Activated CD4-positive, alpha-beta T cell treated with anti-CD3 and anti-CD28 coated beads, Interleukin-2, amount 50 U/mL, for 4 hours (primary cell): ENCODE measurements around the gene ULK4.
"Not testable (repeated sequence)": the region's sequence is repeated elsewhere in the genome, so short reads cannot be mapped to it uniquely, and the experiment has no call there.

Experiments used
- DNase-seq, 2 experiments: peaks; one replicate each; pipeline ENCODE4 v3.0.0-alpha.2; 2020

ULK4 gene

DNA sequence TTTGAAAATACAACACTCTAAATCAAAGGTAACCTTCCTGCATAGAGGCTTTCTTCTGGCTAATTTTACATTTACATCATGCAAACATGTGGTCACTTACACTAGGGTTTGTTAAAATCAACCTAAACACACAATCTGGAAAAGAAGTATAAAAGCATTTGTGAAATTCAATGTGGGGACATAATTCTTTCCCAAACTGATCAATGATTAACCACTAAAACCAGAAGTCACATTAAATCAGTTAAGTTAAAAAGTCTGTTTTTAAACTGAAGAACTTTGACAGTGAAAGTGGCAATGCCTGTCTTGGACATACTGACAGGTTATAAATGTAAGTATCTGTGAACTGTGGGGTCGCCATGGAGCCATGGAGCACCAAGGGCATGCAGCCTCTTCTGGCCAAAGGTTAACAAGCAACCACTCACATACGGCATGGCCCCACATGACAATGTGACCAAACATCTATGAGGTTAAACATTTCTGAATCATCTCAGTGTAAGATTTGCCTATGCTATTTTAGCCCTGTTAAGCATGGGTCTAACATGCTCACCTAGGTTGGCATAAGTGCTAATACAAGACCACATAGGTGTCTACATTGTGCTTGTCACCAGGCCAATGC lies 484.4 kb downstream of the ULK4 start:
- no peak for DNase-seq

DNA sequence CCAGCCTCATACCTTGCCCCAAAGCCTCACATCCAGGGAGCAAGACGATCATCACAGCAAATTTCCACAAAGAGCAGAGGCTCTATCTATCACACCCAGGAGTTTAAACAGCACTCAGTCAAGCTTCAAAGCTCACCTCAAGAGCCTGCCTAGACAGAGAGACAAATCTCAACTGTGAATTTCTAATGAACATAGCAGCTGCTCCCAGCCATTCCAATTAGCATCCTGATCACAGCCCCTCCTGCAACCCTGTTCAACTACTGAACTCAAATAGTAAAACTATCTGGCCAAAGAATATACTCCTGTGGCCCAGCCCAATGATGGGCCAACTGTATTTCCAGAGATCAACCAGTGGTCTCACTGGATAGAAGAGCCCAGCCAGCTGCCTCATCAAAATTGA lies 492.8 kb downstream of the ULK4 start:
- no peak for DNase-seq

DNA sequence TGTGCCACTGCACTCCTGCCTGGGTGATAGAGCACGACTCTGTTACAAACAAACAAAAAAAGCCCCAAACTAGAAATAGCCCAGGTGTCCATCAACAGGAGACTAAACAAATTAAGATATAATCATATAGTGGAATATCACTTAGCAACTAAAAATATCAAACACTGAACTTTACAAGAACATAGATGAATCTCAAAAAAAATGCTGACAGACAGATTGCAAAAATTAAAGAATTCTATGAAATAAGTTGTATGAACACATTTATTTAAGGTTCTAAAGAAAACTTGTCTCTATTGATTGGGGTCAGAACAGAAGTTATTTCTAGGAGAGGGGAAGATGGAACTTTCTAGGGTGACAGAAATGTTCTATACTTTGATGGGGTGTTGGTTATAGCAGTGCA lies 494.4 kb downstream of the ULK4 start:
- DNase-seq = no peak

DNA sequence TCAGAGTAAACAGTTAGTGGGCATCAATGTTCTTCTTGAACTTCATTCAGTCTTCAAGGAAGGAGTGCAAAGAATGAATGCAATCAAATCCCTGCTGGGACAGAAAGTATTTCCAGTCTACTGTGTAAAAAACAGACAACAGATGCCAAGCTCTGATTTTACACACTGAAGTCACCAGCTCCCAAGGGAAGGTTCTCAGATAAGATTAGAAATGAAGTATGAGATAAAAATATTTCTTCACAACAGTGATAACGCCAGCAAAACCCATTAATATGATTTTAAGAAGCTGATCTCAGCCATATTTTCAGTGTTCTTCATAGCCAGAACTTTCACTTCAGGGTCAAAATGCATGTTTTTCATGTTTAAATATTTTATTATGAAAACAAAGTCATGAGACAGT lies 497.0 kb downstream of the ULK4 start:
- no peak for DNase-seq

GRCh38 chr3:41464401-41464800 lies 497.5 kb downstream of the ULK4 start:
- DNase-seq = no peak

- DNase-seq = no peak
Measured at GRCh38 chr3:41462103-41462691, 499.7 kb downstream of the ULK4 start.

GRCh38 chr3:41460736-41461135 lies 501.2 kb downstream of the ULK4 start:
- no peak for DNase-seq

- DNase-seq = no peak
Measured at GRCh38 chr3:41457176-41457575, 504.7 kb downstream of the ULK4 start.

GRCh38 chr3:41456162-41456561 lies 505.7 kb downstream of the ULK4 start:
- no peak for DNase-seq

GRCh38 chr3:41453618-41454017 lies 508.3 kb downstream of the ULK4 start:
- not testable (repeated sequence) for DNase-seq

- DNase-seq = no peak
Measured at GRCh38 chr3:41450416-41451231, 511.3 kb downstream of the ULK4 start.

DNA sequence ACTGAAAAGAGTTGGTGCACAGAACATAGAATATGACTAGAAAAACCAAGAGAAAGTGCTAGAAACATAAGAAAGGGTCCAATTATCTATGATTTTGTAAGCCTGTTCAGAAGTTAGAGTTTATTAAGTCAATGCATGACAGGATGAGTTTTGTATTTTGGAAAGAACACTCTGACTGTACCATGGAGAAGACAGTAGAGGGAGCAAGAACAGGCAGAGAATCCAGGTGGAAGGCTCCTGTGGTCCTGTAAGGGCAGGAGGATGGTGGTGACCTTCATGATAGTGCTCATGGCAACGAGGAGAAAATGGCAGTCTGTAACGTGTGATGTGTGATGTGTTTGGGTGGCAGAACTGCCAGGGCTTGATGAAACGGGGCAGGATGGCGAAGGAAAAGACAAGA lies 513.5 kb downstream of the ULK4 start:
- no peak for DNase-seq

DNA sequence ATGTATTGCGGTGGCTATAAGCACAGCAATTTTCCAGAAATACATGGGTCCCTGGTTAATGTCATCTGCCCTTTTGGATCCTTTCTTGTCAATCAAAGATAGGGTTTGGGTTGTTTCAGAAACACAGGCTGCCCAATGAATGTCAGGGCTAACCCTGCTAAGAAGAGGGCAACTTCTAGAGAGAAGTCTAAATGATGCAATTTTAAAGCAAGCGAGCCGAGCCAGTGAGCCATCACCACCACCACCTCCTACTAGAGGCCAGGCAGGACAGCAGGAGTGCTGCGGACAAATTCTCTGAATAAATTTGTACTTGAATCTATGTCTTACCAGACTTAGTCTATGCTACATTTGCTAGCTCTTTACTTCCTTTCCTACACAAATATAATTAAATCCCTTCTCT lies 514.2 kb downstream of the ULK4 start:
- DNase-seq = no peak

DNA sequence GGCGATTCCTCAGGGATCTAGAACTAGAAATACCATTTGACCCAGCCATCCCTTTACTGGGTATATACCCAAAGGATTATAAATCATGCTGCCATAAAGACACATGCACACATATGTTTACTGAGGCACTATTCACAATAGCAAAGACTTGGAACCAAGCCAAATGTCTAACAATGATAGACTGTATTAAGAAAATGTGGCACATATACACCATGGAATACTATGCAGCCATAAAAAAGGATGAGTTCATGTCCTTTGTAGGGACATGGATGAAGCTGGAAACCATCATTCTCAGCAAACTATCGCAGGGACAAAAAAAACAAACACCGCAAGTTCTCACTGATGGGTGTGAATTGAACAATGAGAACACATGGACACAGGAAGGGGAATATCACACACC lies 515.6 kb downstream of the ULK4 start:
- not testable (repeated sequence) for DNase-seq

DNA sequence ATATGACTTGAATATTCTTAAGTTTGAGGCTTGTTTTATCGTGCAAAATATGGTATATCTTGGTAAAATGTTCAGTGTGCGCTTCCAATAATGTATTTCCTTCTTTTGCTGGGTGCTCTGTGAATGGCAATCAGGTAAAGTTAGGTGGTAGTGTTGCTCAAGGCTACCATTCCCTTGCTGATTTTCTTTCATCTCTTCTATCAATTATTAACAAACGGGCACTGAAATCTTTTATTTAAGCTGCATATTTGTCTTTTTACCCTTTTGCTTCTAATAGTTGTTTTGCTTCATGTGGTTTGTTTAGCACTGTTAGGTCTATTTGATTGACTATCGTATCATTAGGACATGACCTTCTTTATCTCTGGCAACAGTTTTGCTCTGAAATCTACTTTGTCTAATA lies 520.3 kb downstream of the ULK4 start:
- DNase-seq = no peak

GRCh38 chr3:41441139-41441538 lies 520.8 kb downstream of the ULK4 start:
- DNase-seq = no peak

GRCh38 chr3:41436983-41437382 lies 524.9 kb downstream of the ULK4 start:
- no peak for DNase-seq

GRCh38 chr3:41434781-41435180 lies 527.1 kb downstream of the ULK4 start:
- DNase-seq = no peak

GRCh38 chr3:41431386-41431785 lies 530.5 kb downstream of the ULK4 start:
- no peak for DNase-seq

DNA sequence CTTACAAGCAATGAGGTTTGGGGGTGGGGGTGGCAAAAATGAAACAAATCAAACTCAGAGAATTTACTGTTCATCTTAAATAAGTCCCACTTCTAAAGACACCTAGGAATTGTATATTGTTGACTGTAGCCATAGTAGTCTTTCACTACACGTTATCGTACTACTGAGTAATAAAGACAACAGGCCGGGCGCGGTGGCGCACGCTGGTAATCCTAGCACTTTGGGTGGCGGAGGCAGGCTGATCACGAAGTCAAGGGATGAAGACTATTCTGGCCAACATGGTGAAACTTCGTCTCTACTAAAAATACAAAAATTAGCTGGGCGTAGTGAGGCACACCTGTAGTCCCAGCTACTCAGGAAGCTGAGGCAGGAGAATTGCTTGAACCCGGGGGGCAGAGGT lies 531.0 kb downstream of the ULK4 start:
- DNase-seq = no peak

DNA sequence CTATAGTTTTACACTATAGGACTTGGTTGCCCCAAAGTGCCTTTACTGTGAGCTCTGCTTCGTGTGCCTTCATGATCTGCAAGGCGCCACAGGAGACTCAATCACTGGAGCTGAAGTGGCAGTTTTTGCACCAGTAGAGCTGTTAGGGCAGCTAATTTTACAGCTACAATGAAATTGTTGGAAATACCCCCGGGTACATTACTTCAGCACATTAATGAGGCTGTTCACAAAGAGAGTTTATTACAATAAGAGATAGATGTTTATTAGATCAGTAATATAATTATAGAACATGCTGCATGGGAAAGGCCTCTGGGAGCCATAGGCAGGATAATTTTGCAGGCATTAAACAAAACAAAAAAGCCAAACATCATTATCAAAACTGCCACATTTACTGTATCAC lies 531.5 kb downstream of the ULK4 start:
- no peak for DNase-seq

DNA sequence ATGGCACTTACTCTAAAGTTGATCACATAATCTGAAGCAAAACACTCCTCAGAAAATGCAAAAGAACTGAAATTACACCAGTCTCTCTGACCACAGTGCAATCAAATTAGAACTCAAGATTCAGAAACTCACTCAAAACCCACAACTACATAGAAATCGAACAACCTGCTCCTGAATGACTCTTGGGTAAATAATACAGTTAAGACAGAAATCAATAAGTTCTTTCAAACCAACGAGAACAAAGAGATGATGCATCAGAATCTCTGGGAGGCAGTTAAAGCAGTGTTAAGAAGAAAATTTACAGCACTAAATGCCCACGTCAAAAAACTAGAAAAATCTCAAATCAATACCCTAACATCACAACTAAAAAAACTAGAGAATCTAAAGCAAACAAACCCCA lies 535.4 kb downstream of the ULK4 start:
- no peak for DNase-seq

DNA sequence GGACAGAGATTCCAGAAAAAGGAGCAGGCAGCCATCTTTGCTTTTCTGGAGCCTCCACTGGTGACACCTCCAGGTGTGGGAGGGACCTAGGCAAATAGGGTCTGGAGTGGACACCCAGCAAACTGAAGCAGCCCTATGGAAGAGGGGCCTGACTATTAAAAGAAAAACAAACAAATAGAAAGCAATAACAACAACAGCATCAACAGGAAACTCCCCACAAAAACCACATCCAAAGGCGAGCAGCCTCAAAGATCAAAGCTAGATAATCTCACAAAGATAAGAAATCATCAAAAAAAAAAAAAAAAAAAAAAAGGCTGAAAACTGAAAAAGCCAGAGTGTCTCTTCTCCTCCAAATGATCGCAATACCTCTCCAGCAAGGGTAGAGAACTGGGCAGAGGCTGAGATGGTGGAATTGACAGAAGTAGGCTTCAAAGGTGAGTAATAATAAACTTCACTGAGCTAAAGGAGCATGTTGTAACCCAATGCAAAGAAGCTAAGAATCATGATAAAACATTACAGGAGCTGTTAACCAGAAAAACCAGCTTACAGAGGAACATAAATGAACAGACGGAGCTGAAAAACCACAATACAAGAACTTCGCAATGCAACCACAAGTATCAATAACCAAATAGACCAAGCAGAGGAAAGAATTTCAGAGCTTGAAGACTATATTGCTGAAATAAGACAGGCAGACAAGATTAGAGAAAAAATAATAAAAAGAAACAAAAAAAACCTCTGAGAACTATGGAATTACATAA lies 537.2 kb downstream of the ULK4 start:
- no peak for DNase-seq

GRCh38 chr3:41419809-41420208 lies 542.1 kb downstream of the ULK4 start:
- no peak for DNase-seq
